NCI-H345 (cell line): Measurements from ENCODE around the gene PTPRN2.
A peak's percentile ranks its signal among the peaks of the same experiment; 100 is the strongest.

Experiments used
- DNase-seq: peaks from one replicate; lab custom pipeline; 2025; lab: John Stamatoyannopoulos, UW

Gene PTPRN2

GRCh38 chr7:158400601-158401225, 186.9 kb downstream of the PTPRN2 start:
- DNase-seq: no peak

- DNase-seq: no peak
Observed at GRCh38 chr7:158399762-158400161, 187.9 kb downstream of the PTPRN2 start.

- DNase-seq: no peak
Observed at GRCh38 chr7:158398750-158399149, 188.9 kb downstream of the PTPRN2 start.

DNA sequence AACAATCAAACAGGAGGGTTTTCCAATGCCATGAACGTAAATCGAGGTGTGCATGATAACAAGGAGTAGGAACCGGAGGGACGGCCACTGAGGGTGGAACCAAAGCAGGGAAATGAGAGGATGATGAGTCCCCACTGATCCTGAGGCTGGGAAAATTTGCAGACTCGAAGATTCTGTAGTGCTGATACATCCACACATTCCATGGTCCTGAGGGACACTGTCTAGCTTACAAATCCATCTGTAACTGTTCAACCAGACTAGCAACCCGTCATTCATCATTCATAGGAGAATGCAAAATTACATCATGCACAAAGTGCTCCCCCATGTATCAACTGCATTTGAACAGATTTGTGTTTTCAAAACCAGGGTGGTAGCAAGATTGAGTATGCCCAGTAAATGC, 189.7 kb downstream of the PTPRN2 start:
- DNase-seq: no peak

DNA sequence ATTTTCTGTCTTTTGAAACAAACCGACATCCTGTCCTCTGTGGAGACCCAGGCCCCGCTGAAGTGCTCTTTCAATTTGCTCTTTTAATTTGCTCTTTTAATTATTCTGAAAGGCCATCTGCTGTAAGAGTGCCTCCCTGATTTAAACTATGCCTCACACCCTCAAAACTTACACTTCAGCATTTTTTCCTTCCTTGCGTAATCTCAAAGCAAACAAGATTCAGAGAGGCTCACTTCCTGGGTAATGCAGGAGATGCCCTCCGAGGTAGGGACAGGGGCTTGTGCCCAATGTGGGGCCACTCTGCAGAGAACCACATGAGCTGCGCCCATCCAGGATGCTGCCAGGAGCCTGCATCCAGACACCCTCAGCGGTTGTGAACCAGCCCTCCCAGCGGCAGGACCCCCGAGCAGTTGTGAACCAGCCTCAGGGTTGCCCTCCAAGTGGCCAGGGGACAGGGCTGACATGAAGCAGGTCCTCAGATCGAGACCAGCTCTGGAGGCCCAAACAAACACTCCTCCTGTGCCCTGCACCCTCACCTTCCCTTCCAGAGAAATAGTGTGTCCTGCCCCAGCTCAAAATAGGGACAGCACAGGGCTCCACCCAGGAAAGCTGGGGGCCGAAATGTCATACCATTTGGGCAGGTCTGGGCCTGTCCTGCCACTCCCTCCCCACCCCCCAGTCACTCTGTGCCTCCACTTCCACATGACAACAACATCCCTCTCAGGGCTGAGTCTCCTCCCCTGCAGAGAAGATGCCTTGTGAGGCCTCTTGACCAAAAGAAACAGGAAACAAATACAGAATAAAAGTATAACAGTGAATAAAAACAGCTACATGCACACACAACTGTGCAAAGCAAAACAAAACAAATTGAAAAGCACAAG, 190.4 kb downstream of the PTPRN2 start:
- DNase-seq: peak; percentile 39

DNA sequence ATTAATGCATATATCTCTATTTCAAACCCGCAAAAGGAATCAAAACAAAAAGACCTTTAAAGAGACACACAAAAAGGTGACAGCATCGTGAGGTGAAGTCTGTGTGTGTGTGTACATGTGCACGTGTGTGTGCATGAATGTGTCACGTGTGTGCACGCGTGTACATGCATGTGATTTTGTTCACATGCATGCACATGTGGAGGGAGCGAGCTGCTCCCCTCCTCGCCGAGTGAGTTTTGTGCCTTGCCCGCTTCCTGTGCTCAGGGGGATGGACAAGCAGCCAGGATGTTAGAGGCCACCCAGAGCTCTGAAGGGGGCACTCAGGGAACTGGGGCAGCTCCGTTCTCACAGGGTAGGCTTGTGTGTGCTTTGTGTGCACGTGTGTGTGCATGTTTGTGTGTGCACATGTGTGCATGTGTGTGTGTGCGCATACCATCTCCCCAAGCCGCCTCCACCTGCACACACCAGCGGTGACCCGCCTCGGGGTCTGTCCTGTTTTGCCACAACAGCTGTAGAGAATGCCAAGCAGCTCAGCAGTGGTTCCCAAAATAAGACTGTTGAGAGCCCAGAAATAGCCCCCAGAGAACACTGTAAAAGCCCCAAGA, 191.2 kb downstream of the PTPRN2 start:
- DNase-seq: no peak

DNA sequence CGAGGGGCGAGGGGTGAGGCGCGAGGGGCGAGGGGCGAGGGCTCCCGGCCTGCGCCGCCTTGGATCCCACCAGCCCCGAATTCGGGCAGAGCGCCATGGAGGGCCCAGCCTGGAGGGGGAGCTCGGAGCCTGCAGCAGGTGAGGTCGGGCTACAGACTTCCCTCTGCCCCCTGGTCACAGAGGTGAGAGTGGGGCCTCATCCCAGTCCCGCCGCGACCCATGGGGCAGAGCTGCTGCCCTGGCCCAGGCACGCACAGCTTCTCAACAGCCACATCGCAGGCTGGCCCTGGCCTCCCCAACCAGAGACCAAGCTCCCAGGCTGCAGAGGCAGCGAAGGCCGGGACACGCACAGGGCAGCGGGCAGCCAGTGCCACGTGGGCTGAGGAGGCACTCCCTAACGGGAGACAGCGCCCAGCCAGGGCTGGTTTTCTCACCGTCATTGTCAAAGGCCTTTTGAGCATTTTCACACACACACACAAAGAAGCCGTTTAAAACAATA, 191.8 kb downstream of the PTPRN2 start:
- no peak for DNase-seq

GRCh38 chr7:158395349-158395748, 192.3 kb downstream of the PTPRN2 start:
- DNase-seq: no peak

DNA sequence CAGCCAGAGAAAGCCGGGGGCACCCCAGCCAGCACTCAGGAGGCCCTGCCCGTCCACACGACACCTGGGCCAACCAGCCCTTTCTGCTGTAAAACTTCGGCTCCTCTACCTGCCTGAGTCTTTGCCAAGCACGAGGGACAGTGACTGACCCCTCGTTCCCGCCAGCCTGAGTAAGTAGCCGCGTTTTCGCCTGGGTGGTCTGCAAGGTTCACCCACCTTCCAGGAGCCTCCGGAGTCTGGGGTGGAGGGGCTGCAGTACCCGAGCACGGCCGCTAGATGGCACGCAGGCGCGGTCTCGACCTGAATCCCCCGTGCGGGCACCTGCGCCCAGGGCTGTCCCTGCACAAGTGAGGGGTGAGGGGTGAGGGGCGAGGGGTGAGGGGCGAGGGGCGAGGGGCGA, 192.7 kb downstream of the PTPRN2 start:
- DNase-seq: peak; percentile 20

- no peak for DNase-seq
Observed at GRCh38 chr7:158393926-158394625, 193.5 kb downstream of the PTPRN2 start.

GRCh38 chr7:158392251-158392650, 195.4 kb downstream of the PTPRN2 start:
- no peak for DNase-seq

DNA sequence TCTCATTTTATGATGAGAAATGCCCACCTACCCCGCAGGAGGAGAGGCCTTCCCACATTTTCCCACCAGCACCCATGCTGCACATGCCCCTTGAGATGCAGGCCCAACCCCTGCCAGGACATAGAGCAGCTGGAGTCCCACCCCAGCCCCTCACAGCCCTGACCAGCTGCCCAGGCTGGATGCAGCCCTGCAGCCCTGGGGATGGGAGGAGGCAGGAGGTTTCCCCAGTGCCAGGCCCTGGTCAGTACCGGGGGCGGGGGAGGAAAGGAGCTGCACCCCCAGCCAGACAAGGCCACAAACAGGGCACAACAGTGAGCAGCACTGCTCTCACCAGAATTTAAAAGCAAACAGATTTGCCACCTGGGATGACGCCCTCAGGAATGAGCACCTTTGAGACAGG, 196.1 kb downstream of the PTPRN2 start:
- DNase-seq: no peak

GRCh38 chr7:158391141-158391540, 196.5 kb downstream of the PTPRN2 start:
- DNase-seq: no peak

GRCh38 chr7:158390460-158390859, 197.2 kb downstream of the PTPRN2 start:
- DNase-seq: no peak

DNA sequence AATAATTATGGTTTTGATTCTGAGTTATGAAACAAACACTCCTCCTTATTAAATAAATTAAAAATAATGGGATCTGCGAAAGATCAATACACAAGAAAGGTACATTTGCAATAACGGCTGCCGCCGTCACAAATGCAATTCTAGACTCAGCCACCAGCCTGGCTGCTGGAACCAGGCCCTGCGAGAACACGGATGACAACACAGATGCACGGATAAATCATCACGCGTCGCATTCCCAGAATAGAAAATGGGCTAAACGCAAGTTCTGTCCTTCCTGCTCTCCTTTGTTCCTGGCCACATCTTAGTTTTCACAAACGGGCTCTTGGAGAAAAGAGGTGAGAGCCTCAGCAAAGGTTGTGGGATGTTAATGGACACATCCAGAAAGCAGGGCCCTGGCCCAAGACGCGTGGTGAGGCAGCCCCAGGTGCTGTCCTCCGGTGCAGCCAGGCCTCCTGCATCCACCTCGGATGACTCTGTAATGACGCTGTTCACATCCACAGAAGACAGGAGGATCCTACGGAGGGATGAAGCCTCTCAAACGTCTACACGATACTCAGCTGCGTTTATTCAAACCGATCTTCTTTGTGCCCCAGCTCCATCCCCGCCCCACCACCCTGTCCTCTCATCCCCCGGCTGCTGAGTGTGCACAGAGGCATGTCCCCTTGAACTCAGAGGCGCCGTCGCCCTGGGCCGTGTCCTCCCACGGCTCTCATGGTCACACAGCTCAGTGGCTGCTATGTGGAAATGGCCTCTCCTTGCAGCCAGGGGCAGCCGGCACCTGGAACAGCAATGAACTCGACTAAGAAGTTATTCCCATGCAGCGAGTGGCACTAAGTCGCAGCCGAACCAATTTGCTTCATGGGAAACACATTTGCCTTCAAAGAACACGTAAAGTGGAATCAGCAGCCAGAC, 197.9 kb downstream of the PTPRN2 start:
- no peak for DNase-seq

- DNase-seq: no peak
Observed at GRCh38 chr7:158388928-158389327, 198.7 kb downstream of the PTPRN2 start.

DNA sequence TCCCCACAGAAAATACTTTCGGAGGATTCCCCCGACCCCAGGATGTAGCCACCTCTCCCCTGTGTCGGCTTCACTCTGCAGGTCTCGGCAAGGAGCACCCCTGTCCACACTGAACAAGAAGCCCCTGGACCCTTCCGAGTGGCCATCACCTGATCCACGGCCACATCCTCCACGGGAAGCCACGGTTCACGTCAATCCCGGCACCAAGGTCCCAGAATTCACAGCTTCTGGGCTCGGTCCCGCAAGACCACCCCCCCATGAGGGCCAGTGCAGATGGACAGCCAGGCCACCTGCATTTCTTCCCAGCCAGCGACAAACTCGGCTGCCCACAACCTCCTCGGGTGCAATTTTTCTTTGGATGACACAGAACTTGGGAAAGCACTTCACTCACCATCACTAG, 199.6 kb downstream of the PTPRN2 start:
- no peak for DNase-seq

DNA sequence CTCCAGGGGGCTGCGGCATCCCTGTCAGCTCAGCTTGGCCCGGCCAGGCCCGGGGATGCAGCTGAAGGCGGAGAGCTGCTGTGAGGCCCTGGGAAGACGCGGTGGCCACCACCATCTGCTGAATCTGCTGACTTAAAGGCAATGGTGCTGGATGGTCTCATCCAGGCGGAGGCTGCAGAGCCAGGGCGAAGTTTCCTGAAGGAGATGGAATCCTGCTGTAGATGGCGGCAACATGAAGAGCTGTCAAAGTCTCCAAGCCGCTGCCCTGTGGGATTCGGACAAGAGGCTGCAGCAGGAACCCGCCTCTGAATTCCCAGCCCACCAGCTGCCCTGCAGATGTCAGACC, 200.1 kb downstream of the PTPRN2 start:
- DNase-seq: no peak

- no peak for DNase-seq
Observed at GRCh38 chr7:158386866-158387545, 200.6 kb downstream of the PTPRN2 start.

DNA sequence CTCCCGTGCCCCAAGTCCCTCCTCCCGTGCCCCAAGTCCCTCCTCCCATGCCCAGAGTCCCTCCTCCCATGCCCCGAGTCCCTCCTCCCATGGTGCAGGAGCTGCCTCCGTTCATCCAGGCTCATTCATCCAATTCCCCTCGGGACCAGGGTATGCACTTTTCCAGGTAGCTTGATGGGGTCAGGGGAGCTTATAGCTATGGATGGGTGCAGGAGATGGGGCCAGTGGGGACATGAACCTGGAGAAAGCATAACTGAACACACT, 201.3 kb downstream of the PTPRN2 start:
- no peak for DNase-seq
